SH-SY5Y (cell line): ENCODE results near the gene KCNA2.

Source experiments
- GATA2 ChIP-seq: IDR thresholded peaks from 2 replicates; pipeline ENCODE4 v1.6.1; 2011; ENCODE audit warnings: mild to moderate bottlenecking, low read depth, low read length
- GATA3 ChIP-seq: IDR thresholded peaks from 2 replicates; pipeline ENCODE4 v1.6.1; 2011; ENCODE audit warnings: low read depth, mild to moderate bottlenecking, low read length, moderate library complexity

The KCNA2 gene

GRCh38 chr1:110580244-110580643 lies 25.9 kb downstream of the KCNA2 start:
- TF ChIP-seq GATA2 (no peak), GATA3 (no peak)

DNA sequence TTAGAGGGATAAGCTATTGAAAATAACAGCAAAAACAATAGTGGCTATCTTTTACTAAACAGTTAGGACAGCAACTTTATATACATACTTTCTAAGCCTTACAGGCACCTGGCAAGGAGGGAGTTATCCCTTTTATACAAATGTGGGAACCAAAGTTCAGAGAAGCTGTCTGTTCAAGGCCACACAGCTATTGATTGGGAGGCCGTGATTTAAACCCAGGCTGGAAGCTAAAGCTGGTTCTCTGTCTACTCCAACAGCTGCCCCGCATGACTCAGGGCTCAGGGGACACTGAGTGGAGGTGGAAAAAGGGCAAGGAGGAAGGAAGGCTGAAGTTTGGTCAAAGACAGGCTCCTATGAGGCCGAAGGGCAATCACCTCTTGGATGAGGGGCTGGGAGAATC lies 26.7 kb downstream of the KCNA2 start:
- no peak for TF ChIP-seq GATA2
- no peak for TF ChIP-seq GATA3

- no peak for TF ChIP-seq GATA2
- TF ChIP-seq GATA3: no peak
Measured at GRCh38 chr1:110576441-110576840, 29.7 kb downstream of the KCNA2 start.

- TF ChIP-seq GATA2: no peak
- TF ChIP-seq GATA3: no peak
Measured at GRCh38 chr1:110573314-110573713, 32.8 kb downstream of the KCNA2 start.

DNA sequence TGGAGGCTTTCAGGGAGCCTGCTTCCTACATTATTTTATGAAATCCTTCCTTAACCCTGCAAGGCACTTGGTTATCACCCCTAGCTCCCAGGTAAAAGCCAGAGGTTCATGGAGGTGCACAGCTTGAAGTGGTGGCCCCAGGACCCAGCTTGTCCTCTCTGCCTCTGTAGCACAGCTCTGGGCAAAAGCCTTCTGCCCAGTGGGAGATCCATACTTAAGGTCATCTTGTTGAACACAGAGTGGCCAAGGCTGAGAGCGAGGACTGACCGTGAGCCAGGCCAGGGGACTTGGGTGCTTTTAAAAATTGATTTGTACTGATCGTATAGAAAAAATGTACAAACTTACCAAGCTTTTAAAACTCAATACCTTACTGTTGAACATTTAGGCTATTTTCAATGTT lies 33.4 kb downstream of the KCNA2 start:
- TF ChIP-seq GATA2 (no peak), GATA3 (no peak)

- no peak for TF ChIP-seq GATA2
- TF ChIP-seq GATA3: no peak
Measured at GRCh38 chr1:110570901-110571300, 35.3 kb downstream of the KCNA2 start.

GRCh38 chr1:110570307-110570706 lies 35.9 kb downstream of the KCNA2 start:
- TF ChIP-seq GATA3 (no peak), GATA2 (no peak)

GRCh38 chr1:110566836-110567235 lies 39.3 kb downstream of the KCNA2 start:
- no peak for TF ChIP-seq GATA2
- TF ChIP-seq GATA3: no peak

- no peak for TF ChIP-seq GATA2
- TF ChIP-seq GATA3: no peak
Measured at GRCh38 chr1:110565565-110565964, 40.6 kb downstream of the KCNA2 start.

- TF ChIP-seq GATA2 (no peak), GATA3 (no peak)
Measured at GRCh38 chr1:110563089-110563488, 43.1 kb downstream of the KCNA2 start.

- TF ChIP-seq GATA2 (no peak), GATA3 (no peak)
Measured at GRCh38 chr1:110561596-110561995, 44.6 kb downstream of the KCNA2 start.

DNA sequence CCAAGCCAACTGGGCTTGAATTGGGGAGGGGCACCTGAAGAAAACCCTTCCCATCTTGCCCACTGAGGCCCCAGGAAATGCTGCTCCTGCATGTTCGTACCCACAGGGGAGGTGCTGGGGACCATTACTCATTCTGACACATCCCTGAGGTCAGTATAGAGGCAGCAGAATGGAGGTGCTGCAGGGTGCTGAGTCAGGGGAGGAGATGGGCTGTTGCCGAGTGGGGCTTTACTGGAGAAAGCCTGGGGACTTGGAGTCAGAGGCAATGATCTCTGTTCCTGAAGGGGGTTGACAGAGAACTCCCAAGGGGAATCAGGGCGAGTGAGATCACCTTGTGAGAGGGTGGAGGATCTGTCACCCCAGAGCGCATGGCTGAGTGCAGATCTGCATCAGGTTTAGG lies 47.0 kb downstream of the KCNA2 start:
- TF ChIP-seq GATA3: no peak
- no peak for TF ChIP-seq GATA2

- TF ChIP-seq GATA3: no peak
- no peak for TF ChIP-seq GATA2
Measured at GRCh38 chr1:110557481-110557880, 48.7 kb downstream of the KCNA2 start.

GRCh38 chr1:110556471-110556807 lies 49.7 kb downstream of the KCNA2 start:
- TF ChIP-seq GATA3 (no peak), GATA2 (no peak)

- no peak for TF ChIP-seq GATA2
- TF ChIP-seq GATA3: no peak
Measured at GRCh38 chr1:110555807-110556470, 50.2 kb downstream of the KCNA2 start.

GRCh38 chr1:110554871-110555801 lies 51.0 kb downstream of the KCNA2 start:
- TF ChIP-seq GATA2 (no peak), GATA3 (no peak)
